Islet of Langerhans (tissue), 1 donor: ENCODE data around the gene TM2D3.
A peak's percentile ranks its signal among the peaks of the same experiment; 100 is the strongest.

Experiments used
- FAIRE-seq: peaks from one replicate; lab custom pipeline; 2011; peaks lifted over from hg19 to GRCh38; lab: Jason Lieb, UNC

TM2D3 gene, protein sequence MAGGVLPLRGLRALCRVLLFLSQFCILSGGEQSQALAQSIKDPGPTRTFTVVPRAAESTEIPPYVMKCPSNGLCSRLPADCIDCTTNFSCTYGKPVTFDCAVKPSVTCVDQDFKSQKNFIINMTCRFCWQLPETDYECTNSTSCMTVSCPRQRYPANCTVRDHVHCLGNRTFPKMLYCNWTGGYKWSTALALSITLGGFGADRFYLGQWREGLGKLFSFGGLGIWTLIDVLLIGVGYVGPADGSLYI

DNA sequence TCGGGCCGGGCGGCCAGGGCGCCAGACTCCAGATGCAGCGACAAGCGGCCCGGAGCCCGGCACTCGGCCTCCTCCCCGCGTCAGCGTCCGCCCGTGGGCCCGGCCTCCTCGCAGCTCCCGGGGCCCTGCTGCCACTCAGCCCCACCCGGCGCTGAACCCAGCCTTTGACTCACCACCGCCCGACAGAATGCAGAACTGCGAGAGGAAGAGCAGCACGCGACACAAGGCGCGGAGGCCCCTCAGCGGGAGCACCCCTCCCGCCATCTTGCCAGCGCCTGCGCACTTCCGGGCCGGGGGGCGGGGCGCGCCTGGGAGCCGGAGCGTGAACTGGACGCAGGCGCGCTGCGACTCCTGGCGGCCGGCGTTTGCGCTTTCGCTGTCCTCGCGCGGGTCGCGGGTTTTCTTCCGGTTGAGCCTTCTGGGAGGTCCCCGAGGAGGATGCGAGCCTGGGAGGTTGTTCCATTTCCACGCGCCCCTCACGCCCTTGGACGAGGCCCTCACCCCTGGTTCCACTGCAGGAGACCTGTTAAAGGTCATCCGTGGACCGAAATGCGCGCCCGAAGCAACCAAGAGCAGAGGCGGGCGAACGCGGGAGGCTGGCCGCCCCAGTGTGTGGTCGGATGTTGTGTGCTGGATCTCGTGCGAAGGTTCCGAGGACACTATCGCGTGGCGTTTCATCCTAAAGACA, at the start of gene TM2D3:
Gene TM2D3, minus strand, starts transcription at position 284 of the 688 bp plus-strand sequence. Its CDS starts 20 bp downstream, at position 264.
- FAIRE-seq = no peak

DNA sequence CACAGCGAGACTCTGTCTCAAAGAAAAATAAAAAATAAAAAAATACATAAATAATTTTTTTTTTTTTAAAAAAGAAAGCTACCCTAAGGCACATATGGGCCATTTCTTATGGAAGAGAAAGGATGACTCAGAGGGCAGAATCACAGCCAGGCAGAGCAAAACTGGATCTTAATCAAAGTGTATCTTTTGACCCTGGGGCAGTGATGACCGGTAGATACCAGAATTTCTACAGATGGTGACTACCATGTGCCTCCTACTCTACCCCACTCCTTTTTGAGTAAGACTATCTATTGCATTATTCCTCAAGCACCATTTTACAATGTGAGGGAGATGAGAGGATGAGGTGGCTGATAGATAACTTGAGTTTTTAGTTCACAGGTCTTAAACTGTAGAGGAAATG, 46.1 kb upstream of the TM2D3 start:
- no peak for FAIRE-seq

DNA sequence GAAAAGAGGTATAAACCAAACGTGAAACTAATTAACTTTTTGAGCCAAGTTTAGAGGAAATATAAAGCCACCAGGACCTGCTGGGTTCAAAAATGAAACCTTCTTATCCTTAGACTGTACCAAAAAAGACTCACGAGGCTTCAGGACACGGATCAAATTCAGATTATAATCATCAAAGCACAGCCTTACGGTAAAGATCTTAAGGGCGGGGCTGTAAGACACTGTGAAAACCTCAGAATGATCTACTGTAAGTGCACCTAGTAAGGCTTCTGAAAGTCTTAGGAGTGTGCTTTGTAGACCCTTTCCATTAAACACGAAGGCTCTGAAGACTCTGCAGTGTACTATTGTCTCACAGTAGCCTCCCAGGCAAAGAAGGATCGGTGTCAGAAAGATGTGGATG, 45.3 kb upstream of the TM2D3 start:
- FAIRE-seq = no peak

DNA sequence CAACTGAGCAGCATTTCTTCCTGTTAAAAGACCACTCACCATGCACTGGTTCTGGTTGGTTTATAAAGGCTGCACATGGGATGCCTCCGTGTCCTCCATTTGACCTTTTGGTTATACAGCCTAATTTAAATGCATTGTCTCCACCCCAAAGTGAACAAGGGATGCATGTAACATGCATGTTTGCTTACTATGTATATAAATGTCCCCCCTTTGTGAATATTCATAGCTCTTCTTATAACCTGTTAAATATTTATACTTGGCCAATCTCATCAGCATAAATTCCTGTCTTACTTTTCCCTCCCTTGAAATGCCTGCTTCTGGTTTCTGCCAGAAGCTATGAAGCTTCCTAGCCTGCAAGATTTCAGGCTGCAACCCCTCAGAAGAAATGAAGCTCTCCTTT, 44.6 kb upstream of the TM2D3 start:
- no peak for FAIRE-seq

DNA sequence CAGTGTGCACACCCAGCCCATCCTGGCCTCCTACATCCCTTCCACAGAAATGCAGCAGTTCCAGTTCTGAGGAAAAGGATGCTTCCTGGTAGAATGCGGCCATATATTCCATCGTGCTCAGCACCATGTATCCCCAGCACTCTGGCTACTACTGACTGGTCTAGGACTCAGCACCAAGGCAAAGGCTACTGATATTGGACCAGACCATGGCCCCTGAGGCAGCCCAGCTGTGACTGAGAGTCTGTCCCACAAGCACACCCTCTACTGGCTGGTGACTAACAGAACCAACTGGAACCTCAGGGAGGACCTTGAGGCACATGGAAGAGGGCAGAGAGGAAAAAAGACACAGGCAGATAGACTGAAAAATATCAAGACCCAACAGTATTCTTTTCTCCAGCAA, 42.1 kb upstream of the TM2D3 start:
- no peak for FAIRE-seq

GRCh38 chr15:101692801-101693598, 40.8 kb upstream of the TM2D3 start:
- no peak for FAIRE-seq

DNA sequence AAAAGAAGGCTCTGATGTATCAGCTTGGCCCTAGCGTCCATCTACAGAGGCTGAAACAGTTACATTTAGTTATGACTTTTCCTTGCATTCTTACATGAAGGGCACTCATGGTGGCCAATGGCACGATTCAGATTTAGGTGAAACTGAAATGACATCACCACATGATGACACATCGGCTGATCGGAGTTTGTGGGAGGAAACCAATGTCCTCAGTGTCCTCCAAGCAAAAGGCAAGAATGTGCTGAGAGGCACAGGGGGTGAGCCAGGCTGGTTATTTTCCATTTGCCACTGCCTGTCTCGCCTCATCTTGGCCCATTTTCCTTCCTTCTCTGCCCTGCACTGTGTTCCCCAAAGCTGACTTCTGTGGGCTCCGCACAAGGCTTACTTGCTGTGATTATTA, 37.7 kb upstream of the TM2D3 start:
- FAIRE-seq = no peak

- no peak for FAIRE-seq
Measured at GRCh38 chr15:101686718-101687117, 34.5 kb upstream of the TM2D3 start.

GRCh38 chr15:101684877-101685276, 32.7 kb upstream of the TM2D3 start:
- FAIRE-seq = peak; percentile 71

GRCh38 chr15:101684384-101684783, 32.2 kb upstream of the TM2D3 start:
- FAIRE-seq = no peak

GRCh38 chr15:101679806-101680205, 27.6 kb upstream of the TM2D3 start:
- no peak for FAIRE-seq

- peak; percentile 49 for FAIRE-seq
Measured at GRCh38 chr15:101676921-101677329, 24.7 kb upstream of the TM2D3 start.

DNA sequence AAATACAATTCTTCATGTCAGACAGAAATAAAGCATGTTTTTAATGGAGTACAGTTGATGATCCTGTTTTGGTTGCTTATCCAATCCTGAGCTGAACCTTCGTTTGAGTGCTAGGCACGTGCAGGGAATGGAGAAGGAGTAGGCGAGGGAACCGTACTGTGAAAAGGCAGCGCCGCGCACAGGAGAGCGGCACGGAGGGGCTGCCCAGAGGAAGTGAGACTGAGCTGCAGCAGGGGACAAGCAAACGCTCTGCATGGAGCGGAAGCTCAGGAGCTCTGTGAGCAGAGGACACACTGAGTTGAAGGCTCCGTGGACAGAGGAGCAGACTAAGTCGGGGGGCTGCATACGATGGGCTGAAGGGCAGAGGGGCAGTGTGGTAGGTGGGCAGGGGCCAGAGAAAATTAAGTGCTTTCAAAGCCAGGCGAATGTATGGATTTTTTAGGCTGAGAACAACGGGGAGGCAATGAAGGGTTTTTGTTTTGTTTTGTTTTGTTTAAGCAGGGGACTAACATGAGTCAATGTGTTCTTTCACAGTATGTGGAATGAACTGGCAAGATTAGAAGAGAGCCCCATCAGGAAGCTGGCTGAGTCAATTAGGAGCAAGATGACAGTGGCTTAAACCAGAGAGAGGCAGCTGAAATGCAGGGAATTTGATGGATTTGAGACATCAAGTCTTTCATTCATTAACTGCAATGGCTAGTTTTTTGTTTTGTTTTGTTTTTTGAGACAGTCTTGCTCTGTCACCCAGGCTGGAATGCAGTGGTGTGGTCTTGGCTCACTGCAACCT, 23.8 kb upstream of the TM2D3 start:
- no peak for FAIRE-seq

GRCh38 chr15:101675015-101675414, 22.8 kb upstream of the TM2D3 start:
- no peak for FAIRE-seq

GRCh38 chr15:101672298-101672697, 20.1 kb upstream of the TM2D3 start:
- no peak for FAIRE-seq

GRCh38 chr15:101669744-101670143, 17.6 kb upstream of the TM2D3 start:
- no peak for FAIRE-seq

DNA sequence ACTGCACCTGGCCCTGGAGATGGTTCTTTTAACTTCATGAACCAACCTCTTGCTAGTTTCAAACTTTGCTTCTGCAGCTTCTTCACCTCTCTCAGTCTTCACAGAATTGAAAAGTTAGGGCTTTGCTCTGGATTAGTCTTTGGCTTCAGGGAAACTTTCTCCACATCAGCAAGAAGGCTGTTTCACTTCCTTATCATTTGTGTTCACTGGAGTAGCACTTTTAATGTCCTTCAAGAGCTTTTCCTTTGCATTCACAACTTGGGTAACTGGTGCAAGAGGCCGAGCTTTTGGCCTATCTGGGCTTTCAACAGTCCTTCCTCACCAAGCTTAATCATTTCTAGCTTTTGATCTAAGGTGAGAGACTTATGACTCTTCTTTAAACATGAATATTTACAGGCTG, 15.7 kb upstream of the TM2D3 start:
- no peak for FAIRE-seq

- FAIRE-seq = no peak
Measured at GRCh38 chr15:101664303-101664913, 12.2 kb upstream of the TM2D3 start.

GRCh38 chr15:101662203-101662602, 10.0 kb upstream of the TM2D3 start:
- FAIRE-seq = no peak

DNA sequence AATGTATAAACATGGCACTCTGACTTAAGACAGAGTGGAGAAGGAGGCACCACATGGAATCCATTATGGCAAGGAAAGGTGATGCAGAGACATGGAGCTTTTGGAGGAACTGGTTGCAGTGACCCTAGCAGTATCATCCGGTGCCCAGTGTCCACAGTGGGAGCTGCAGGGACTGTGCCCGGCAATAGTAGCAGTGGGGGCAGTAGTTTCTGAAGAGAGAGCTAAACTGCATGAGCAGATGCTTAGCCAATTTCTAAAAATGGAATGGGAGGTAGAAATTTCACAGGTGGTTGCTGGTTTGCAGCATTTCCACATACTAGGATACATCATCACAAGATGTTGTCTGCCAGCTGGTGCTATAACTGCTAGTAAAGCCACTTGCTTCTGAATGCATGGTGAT, 7.8 kb upstream of the TM2D3 start:
- no peak for FAIRE-seq

DNA sequence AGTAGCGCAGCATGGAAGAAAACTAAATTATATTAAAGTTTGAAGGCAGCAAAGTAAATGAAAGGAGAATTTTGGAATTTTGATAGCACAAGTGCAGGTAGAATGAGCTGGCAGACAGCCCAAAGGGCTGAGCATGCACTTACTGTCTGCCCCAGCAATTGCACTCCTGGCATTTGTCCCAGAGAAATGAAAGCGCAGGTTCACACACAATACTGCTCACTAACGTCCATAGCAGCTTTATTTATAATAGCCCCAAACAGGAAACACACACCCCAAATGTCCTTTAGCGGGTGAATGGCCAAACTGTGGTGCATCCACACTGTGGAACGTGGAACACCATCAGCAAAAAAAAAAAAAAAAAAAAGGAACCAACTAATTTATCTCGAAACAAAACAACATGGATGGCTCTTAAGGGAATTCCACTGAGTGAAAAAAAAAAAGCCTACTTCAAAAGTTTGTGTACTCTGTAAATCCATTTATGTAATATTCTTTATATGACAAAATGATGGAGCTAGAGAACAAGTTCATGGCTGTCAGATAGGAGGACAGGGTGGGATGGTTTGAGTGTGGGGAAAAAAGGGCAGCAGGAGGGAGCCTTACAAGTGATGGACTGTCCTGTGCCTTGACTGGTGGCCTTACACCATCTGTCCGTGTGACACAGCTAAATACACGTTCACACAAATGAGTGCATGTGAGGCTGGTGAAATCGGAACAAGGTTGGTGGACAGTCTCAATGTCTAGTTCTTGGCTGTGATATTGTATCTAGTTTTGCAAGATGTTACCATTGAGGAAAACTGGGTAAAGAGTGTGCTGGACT, 6.0 kb upstream of the TM2D3 start:
- FAIRE-seq = peak; percentile 88
